GM12878 (cell line): Measurements from ENCODE around the gene CCNH.

Source experiments
- CEBPB ChIP-seq, 2 experiments: fragments of 150-350 bp in 1 of 2; IDR thresholded peaks; 2 replicates each; pipeline ENCODE4 v1.6.1; 2012 to 2014; ENCODE audit warnings: low read depth in 2 of 2, low read length in 2 of 2, borderline replicate concordance in 1 of 2, inconsistent platforms in 1 of 2
- CTCF ChIP-seq, 3 experiments: IDR thresholded peaks in 2 of 3; conservative IDR thresholded peaks in 1 of 3; 2 replicates each; pipeline ENCODE4 v1.5.1; 2011; ENCODE audit warnings: low read depth in 3 of 3, low read length in 3 of 3, mild to moderate bottlenecking in 3 of 3, control low read depth in 2 of 3, moderate library complexity in 2 of 3, inconsistent platforms in 1 of 3, mixed read lengths in 1 of 3; ENCODE audit not compliant: control insufficient read depth in 2 of 3, insufficient read depth in 1 of 3; ENCODE audit errors: extremely low read depth in 1 of 3
- EGR1 ChIP-seq, 2 experiments: IDR thresholded peaks; 1 replicate in 1 of 2; 2 replicates in 1 of 2; pipeline ENCODE4 v1.6.1; 2011 to 2012; ENCODE audit warnings: low read depth in 2 of 2, low read length in 2 of 2, borderline replicate concordance in 1 of 2, mild to moderate bottlenecking in 1 of 2, moderate library complexity in 1 of 2
- EP300 ChIP-seq, 2 experiments: fragments of 150-350 bp in 1 of 2; IDR thresholded peaks; 2 replicates each; pipeline ENCODE4 v1.6.1; 2011 to 2012; ENCODE audit warnings: low read depth in 2 of 2, low read length in 2 of 2, borderline replicate concordance in 1 of 2, improper control_type of control experiment in 1 of 2, inconsistent platforms in 1 of 2; ENCODE audit not compliant: control insufficient read depth in 1 of 2
- EZH2 ChIP-seq: IDR thresholded peaks from 2 replicates; pipeline ENCODE4 v1.6.1; 2012; ENCODE audit warnings: low read depth, mild to moderate bottlenecking, control low read depth, inconsistent platforms, low read length, borderline replicate concordance; ENCODE audit not compliant: control insufficient read depth
- FOS ChIP-seq: IDR thresholded peaks from 3 replicates; pipeline ENCODE4 v1.6.1; 2011; ENCODE audit warnings: borderline replicate concordance; ENCODE audit not compliant: insufficient read length; ENCODE audit errors: extremely low read depth
- FOXM1 ChIP-seq: IDR thresholded peaks from 2 replicates; pipeline ENCODE4 v1.6.1; 2012; ENCODE audit warnings: low read depth, mild to moderate bottlenecking, inconsistent platforms, low read length, moderate library complexity
- IKZF1 ChIP-seq: fragments of 450-650 bp; conservative IDR thresholded peaks from 2 replicates; pipeline ENCODE4 v1.6.1; 2017; ENCODE audit warnings: antibody characterized with exemption, mild to moderate bottlenecking
- NFIC ChIP-seq: IDR thresholded peaks from 2 replicates; pipeline ENCODE4 v1.6.1; 2012; ENCODE audit warnings: low read depth, mild to moderate bottlenecking, inconsistent platforms, low read length, moderate library complexity
- NFYB ChIP-seq: IDR thresholded peaks from 2 replicates; pipeline ENCODE4 v1.6.1; 2011; ENCODE audit warnings: low read depth, mild to moderate bottlenecking, low read length, improper control_type of control experiment, moderate library complexity; ENCODE audit not compliant: insufficient read depth
- POLR2A ChIP-seq: IDR thresholded peaks from 2 replicates; pipeline ENCODE4 v1.6.1; 2011; ENCODE audit warnings: low read depth, mild to moderate bottlenecking, low read length
- POLR2AphosphoS5 ChIP-seq: IDR thresholded peaks from 2 replicates; pipeline ENCODE4 v1.6.1; 2011; ENCODE audit warnings: mild to moderate bottlenecking, low read length, inconsistent platforms
- TAF1 ChIP-seq: IDR thresholded peaks from 2 replicates; pipeline ENCODE4 v1.6.1; 2011; ENCODE audit warnings: mild to moderate bottlenecking, low read depth, low read length, borderline replicate concordance

- TF ChIP-seq TAF1: no peak
- TF ChIP-seq CTCF (IDR thresholded peaks at IDR 0.05 in 2 of 3, conservative IDR thresholded peaks at IDR 0.05 in 1 of 3; ENCODE audit: control insufficient read depth in 2 of 3, extremely low read depth in 1 of 3, insufficient read depth in 1 of 3, low read depth in 3 of 3, low read length in 3 of 3): no peak
- no peak for TF ChIP-seq EP300 (IDR thresholded peaks at IDR 0.05; ENCODE audit: borderline replicate concordance in 1 of 2, control insufficient read depth in 1 of 2, low read depth in 2 of 2, low read length in 2 of 2)
- no peak for TF ChIP-seq FOXM1
- TF ChIP-seq IKZF1: no peak
- no peak for TF ChIP-seq EZH2
- TF ChIP-seq POLR2A: no peak
- TF ChIP-seq CEBPB (IDR thresholded peaks at IDR 0.05; ENCODE audit: borderline replicate concordance in 1 of 2, low read depth in 2 of 2, low read length in 2 of 2): no peak
- TF ChIP-seq POLR2AphosphoS5: no peak
- TF ChIP-seq FOS: no peak
- no peak for TF ChIP-seq NFIC
- TF ChIP-seq NFYB: no peak
- no peak for TF ChIP-seq EGR1 (IDR thresholded peaks at IDR 0.05; ENCODE audit: borderline replicate concordance in 1 of 2, low read depth in 2 of 2, low read length in 2 of 2)
These were observed 19.7 kb upstream of the CCNH start for GRCh38 chr5:87432460-87432859.
